Mammary epithelial cell (primary cell): ENCODE measurements around the gene PHEX.

ENCODE experiments used
- CTCF ChIP-seq, 2 donors: IDR thresholded peaks in 1 of 2; conservative IDR thresholded peaks in 1 of 2; 2 replicates each; pipeline ENCODE4 v1.5.1; 2011 to 2012; ENCODE audit warnings: inconsistent platforms in 2 of 2, low read length in 2 of 2, mild to moderate bottlenecking in 2 of 2, control low read depth in 1 of 2, low read depth in 1 of 2; ENCODE audit not compliant: insufficient read depth in 1 of 2; ENCODE audit errors: extremely low read depth in 1 of 2
- EZH2 ChIP-seq: IDR thresholded peaks from 2 replicates; pipeline ENCODE4 v1.6.1; 2012; ENCODE audit warnings: low read length, inconsistent platforms, borderline replicate concordance

GRCh38 chrX:22040184-22040583, 8.1 kb downstream of the PHEX start:
- TF ChIP-seq CTCF (conservative IDR thresholded peaks at IDR 0.05 in 1 of 2, IDR thresholded peaks at IDR 0.05 in 1 of 2; ENCODE audit: extremely low read depth in 1 of 2, insufficient read depth in 1 of 2, low read depth in 1 of 2, low read length in 2 of 2) (no peak), EZH2 (no peak)
